ENCODE measurements around the gene TMEM88.
"Not testable (repeated sequence)": the region's sequence is repeated elsewhere in the genome, so short reads cannot be mapped to it uniquely, and the experiment has no call there.

The TMEM88 gene

DNA sequence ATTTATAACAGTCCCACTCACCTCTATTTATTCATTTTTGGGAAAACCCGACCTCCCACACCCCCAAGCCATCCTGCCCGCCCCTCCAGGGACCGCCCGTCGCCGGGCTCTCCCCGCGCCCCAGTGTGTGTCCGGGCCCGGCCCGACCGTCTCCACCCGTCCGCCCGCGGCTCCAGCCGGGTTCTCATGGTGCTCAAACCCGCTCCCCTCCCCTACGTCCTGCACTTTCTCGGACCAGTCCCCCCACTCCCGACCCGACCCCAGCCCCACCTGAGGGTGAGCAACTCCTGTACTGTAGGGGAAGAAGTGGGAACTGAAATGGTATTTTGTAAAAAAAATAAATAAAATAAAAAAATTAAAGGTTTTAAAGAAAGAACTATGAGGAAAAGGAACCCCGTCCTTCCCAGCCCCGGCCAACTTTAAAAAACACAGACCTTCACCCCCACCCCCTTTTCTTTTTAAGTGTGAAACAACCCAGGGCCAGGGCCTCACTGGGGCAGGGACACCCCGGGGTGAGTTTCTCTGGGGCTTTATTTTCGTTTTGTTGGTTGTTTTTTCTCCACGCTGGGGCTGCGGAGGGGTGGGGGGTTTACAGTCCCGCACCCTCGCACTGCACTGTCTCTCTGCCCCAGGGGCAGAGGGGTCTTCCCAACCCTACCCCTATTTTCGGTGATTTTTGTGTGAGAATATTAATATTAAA is 638 bp upstream of the TMEM88 start:
- peaks cover 39% of the 10 kb centered on the region for H3K4me1 Mint-ChIP-seq
- H3K4me3 Mint-ChIP-seq: no peak overlapping the region
- no peaks in the 10 kb centered on the region for H3K27me3 Mint-ChIP-seq
- H3K27ac Mint-ChIP-seq: no peak overlapping the region
- DNase-seq: no peak
- no peak for ATAC-seq
- peaks cover 41% of the 10 kb centered on the region for H3K36me3 Mint-ChIP-seq (ENCODE audit: low read depth)
- H3K9me3 Mint-ChIP-seq: no peaks in the 10 kb centered on the region

DNA sequence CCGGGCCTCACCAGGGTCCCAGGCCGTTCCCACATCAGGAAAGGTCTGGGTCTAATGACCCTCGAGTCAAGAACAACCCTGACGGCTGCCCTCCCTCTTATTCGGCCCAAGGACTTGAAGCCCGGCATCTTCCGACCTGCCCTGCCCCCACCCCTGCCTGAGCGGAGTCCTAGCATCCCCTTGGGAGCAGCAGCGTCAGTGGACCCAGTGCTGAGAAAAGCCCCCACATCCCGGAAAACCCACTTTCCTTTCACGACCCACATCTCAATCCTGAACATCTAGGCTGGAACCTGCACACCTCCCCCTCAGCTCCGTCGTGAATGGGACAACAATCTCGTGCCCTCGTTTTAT is 769 bp downstream of the TMEM88 start:
- Mint-ChIP-seq H3K4me1 (peaks cover 27% of the 10 kb centered on the region), H3K36me3 (ENCODE audit: low read depth) (peaks cover 37% of the 10 kb centered on the region), H3K9me3 (no peaks in the 10 kb centered on the region), H3K4me3 (no peak overlapping the region), H3K27ac (no peak overlapping the region), H3K27me3 (no peaks in the 10 kb centered on the region)
- DNase-seq (no peak), ATAC-seq (no peak)

DNA sequence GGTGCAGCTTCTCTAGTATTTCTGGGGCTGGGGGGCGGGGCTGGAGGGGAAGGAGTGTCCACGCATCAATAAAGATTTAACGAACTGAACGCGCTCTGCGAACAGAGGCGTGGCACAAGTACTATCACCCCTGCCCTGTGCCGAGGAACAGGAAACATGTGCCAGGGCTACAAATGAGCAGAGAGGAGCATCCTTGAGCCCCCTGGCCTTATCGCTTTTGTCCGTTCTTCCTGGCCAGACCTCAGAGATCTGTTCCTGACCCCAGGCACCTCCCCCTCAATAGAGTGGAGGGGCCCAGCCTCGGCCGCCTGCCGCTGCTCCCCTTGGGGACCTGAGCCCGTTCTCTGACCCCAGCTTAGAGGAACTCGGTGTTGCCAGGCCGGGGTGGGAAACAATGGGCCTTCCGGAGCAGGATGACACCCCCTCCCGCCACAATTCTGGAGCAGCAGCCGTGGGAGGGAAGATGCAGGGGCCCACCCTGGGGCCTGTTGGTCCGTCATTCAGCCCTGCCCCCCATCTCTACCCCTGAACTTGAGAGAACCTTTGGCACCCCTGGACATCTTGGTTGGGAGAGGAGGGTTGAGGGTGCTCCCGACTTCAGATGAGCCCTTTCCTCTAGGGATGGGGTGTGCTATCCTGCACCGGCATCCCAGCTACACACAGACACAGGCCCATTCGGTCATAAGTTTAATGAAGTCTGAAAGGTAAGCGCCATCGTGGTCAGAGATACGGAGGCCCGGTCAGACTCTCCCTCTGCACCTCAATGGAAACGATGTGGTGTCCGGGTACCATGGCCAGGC is 1.3 kb downstream of the TMEM88 start:
- DNase-seq (no peak), ATAC-seq (no peak)
- H3K4me1 Mint-ChIP-seq: peaks cover 21% of the 10 kb centered on the region
- no peak overlapping the region for H3K4me3 Mint-ChIP-seq
- H3K9me3 Mint-ChIP-seq: no peaks in the 10 kb centered on the region
- no peaks in the 10 kb centered on the region for H3K27me3 Mint-ChIP-seq
- H3K27ac Mint-ChIP-seq: no peak overlapping the region
- H3K36me3 Mint-ChIP-seq (ENCODE audit: low read depth): peaks cover 32% of the 10 kb centered on the region

DNA sequence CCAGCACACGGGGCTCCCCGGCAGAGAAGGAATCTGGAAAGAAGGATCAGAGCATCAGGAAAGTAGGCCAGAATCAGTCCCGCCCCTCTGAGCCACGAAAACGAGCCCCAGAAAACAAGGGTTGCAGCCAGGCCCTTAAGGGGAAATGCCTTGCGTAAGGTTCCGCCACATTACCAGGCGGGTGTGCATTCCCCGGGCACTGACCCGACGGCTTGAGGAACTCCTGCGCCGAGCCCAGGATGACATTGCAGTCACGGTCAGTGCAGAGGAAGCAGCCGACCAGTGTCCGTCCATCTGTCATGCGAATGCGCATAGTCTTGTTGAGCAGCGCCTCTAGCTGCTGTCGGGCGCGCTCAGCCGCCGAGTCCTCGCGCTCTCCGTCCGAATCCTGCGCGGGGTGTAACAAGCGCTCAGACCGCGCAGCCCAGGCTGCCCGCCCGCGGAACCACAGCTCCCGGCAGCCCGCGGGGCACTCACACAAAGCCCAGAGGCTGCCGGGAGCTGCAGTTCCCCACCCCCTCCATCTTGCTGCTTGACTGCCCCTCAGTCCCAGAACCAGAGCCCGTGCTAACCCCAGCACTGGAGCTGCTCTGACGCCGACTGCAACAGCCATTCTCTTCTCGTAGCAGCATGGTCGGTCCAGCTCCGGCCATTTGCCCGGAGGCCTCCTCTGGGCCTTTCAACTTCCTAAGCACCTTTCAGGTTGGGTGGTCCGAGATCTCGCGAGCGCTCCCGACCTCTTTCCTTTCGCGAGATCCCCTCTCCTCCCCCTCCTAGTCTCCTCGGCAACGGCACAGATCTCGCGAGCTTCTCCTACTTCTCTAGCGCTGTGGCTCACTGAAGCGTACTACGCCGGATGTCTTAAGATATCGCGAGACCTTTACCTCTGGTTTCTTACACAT is 2.2 kb downstream of the TMEM88 start, which contains the start of gene NAA38:
Gene NAA38, minus strand, starts transcription at position 749 of the 902 bp plus-strand sequence. Its CDS starts 96 bp downstream, at position 653.
- peak; percentile 91 for DNase-seq
- Mint-ChIP-seq H3K4me3 (no peak within 1 kb of the TSS), H3K4me1 (peaks cover 14% of the 10 kb centered on the region), H3K27ac (no peak within 1 kb of the TSS), H3K36me3 (ENCODE audit: low read depth) (peaks cover 30% of the 10 kb centered on the region), H3K9me3 (no peaks in the 10 kb centered on the region), H3K27me3 (no peaks in the 10 kb centered on the region)
- ATAC-seq: peak; percentile 89

DNA sequence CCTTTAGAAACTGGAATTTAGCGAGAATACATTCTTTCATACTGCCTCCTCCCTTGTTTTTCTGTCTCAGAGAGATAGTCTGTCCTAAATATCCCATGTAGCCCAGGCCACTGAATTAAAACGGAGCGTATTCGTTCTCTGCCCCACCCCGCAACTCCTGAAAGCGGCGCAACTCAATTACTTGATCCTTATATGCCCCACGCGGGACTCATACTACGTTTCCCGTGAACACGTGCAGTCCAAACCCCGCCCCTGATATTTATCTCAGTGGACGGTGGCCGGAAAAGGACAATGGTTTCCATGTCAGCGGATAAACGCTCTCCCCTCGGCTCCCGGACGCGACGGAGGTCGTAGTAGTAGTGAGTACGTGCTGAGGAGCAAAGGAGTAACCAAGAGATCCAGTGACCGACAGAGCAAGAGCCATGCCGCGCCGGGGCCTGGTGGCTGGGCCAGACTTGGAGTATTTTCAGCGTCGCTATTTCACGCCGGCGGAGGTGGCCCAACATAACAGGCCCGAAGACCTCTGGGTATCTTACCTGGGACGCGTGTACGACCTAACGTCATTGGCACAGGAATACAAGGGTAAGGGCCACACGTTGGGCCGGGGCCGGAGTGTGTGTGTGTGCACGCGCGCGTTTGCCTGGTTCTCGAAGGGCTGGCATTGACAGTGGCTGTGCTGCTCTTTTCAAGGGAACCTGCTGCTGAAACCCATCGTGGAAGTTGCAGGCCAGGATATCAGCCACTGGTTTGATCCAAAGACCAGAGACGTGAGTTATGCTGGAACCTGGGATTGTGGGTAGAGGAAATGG is 3.1 kb downstream of the TMEM88 start, which contains the start of gene CYB5D1:
Gene CYB5D1, plus strand, starts transcription at position 291 of the 809 bp plus-strand sequence. Its CDS starts 132 bp downstream, at position 423.
- ATAC-seq (peak; percentile 31), DNase-seq (peak; percentile 87)
- Mint-ChIP-seq H3K27ac (no peak within 1 kb of the TSS), H3K27me3 (no peaks in the 10 kb centered on the region), H3K9me3 (no peaks in the 10 kb centered on the region), H3K4me3 (no peak within 1 kb of the TSS), H3K36me3 (ENCODE audit: low read depth) (peaks cover 25% of the 10 kb centered on the region), H3K4me1 (peaks cover 12% of the 10 kb centered on the region)

DNA sequence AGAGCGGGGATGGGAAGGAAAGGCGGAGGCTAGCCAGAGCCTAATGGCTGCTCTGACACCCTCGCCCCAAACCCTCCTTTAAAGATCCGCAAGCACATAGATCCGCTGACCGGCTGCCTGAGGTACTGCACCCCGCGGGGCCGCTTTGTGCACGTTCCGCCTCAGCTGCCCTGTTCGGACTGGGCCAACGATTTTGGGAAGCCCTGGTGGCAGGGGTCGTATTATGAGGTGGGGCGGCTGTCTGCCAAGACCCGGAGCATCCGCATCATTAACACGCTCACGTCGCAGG is 3.6 kb downstream of the TMEM88 start:
- no peaks in the 10 kb centered on the region for H3K9me3 Mint-ChIP-seq
- DNase-seq: peak; percentile 52
- no peak overlapping the region for H3K4me3 Mint-ChIP-seq
- no peak overlapping the region for H3K27ac Mint-ChIP-seq
- peaks cover 23% of the 10 kb centered on the region for H3K36me3 Mint-ChIP-seq (ENCODE audit: low read depth)
- no peak for ATAC-seq
- H3K4me1 Mint-ChIP-seq: peaks cover 12% of the 10 kb centered on the region
- H3K27me3 Mint-ChIP-seq: no peaks in the 10 kb centered on the region

DNA sequence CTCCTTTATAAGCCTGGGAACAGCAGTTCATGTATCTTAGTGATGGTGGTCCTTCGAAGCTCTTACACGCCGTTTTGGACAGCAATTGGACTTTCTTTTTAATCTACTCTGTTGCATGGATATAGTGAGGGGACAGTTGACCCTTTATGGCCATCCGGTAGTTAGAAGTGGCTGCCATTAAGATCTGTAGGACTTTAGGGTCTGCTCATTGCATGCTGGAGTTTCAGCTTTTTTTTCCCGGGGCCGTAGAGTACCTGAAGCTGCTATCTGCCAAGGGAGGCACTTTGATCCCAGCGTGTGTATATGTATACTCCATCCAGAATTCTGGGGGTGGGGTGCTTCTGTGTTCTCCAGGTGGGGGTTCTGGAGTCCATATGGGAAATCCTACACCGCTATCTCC is 4.2 kb downstream of the TMEM88 start:
- no peak for ATAC-seq
- Mint-ChIP-seq H3K4me1 (peaks cover 8% of the 10 kb centered on the region), H3K4me3 (no peak overlapping the region), H3K36me3 (ENCODE audit: low read depth) (peaks cover 19% of the 10 kb centered on the region), H3K27ac (no peak overlapping the region), H3K27me3 (no peaks in the 10 kb centered on the region), H3K9me3 (no peaks in the 10 kb centered on the region)
- DNase-seq: no peak

DNA sequence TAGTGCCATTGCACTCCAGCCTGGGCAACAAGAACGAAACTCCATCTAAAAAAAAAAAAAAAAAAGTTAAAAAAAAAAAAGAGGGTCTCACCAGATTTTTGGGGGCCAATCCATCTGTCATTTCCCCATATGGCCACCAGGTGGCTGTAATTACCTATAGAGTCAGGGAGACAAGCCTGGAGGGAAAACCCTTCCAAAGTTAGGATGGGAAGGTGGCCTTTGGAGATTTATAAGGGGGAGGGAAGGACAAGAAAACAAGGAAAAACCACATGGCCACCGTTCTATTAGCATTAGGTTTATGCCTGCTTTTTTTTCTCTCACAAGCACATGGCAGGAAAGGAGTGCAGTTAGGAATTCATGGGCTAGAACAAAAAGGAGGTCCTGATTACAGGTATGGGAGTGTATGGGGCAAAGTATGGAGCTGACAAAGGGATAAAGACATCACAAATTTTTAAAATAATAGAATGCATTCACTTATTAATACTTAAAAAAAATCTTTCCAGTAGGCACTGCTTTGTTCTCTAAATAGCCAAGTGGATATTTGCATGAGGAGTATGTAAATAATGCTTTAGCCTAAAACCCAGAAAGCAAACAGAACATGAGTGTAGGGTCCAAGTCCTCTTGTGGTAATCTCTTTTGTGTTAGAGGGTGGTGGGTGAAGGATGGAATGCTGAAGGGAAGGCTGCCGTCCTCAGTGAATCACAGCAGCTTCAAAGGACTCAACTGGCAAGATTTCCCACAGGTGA is 8.0 kb downstream of the TMEM88 start:
- DNase-seq: peak; percentile 61
- peaks cover 30% of the 10 kb centered on the region for H3K36me3 Mint-ChIP-seq (ENCODE audit: low read depth)
- no peaks in the 10 kb centered on the region for H3K9me3 Mint-ChIP-seq
- no peak overlapping the region for H3K4me3 Mint-ChIP-seq
- no peaks in the 10 kb centered on the region for H3K27me3 Mint-ChIP-seq
- no peak for ATAC-seq
- no peak overlapping the region for H3K27ac Mint-ChIP-seq
- peaks cover 23% of the 10 kb centered on the region for H3K4me1 Mint-ChIP-seq

DNA sequence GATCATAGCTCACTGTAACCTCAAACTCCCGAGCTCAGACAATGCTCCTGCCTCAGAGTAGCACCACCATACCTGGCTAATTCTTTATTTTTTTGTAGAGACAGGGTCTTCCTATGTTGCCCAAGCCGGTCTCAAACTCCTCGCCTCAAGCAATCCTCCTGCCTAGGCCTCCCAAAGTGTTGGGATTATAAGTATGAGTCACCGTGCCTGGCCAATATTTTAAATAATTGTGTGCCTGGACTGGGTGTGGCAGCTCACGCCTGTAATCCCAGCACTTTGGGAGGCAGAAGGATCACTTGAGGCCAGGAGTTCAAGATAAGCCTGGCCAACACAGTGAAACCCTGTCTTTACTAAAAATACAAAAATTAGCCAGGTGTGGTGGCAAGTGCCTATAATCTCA is 9.5 kb downstream of the TMEM88 start:
- not testable (repeated sequence) for H3K27ac Mint-ChIP-seq, ATAC-seq, H3K9me3 Mint-ChIP-seq, H3K27me3 Mint-ChIP-seq, DNase-seq, H3K4me3 Mint-ChIP-seq
- H3K4me1 Mint-ChIP-seq: peaks cover 34% of the 10 kb centered on the region
- peaks cover 30% of the 10 kb centered on the region for H3K36me3 Mint-ChIP-seq (ENCODE audit: low read depth)

DNA sequence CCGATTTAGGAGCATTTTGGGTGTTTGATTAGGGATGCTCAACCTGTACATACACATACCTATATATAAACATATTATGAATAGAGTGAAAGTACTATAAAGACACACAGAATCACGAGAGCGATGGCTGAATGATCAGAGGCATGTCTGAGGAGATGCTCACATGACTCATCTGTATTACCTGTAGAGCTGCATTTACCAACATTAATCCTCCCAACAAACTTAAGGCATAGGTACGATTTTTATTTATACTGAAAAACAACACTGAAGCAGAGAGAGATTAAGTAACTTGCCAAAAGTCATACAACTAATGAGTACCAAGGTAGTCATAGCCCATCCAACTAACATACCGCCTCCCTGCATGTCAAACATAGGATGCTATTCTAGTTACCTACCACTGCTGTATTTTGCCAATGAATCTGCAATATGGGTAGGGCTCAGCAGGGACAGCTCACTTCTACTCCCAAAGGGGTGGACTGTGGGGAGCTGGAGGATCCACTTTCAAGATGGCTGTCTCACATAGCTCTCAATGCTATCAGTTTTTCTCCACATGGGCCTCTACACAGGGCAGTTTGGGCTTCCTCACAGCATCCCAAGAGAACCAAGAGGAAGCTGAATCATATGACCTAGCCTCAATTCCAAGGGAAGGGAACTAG is 10.3 kb downstream of the TMEM88 start:
- H3K9me3 Mint-ChIP-seq: no peaks in the 10 kb centered on the region
- ATAC-seq (peak; percentile 33), DNase-seq (no peak)
- H3K27me3 Mint-ChIP-seq: no peaks in the 10 kb centered on the region
- H3K4me1 Mint-ChIP-seq: peaks cover 34% of the 10 kb centered on the region
- H3K4me3 Mint-ChIP-seq: no peak overlapping the region
- no peak overlapping the region for H3K27ac Mint-ChIP-seq
- peaks cover 24% of the 10 kb centered on the region for H3K36me3 Mint-ChIP-seq (ENCODE audit: low read depth)

DNA sequence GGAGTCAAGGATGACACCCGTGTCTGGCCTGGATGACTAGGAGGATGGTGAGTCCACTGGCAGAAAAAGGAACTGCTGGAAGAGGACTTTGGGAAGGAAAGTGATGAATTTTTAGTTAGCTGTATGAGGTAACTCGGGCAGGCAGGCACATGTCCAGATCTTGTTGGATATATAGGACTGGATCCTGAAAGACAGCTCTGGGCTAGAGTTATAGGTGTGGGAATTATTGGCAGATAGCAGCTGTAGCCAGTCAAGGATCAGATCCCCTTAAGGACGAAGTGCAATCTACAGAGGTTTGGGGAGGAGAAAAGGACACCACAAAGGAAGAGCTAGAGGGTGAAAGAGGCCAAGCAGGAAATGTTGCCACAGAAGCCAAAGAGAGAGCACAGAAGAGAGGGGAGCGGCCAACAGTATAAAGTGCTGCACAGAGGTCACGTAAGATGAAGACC is 13.0 kb downstream of the TMEM88 start:
- H3K27me3 Mint-ChIP-seq: no peaks in the 10 kb centered on the region
- peaks cover 30% of the 10 kb centered on the region for H3K4me1 Mint-ChIP-seq
- DNase-seq (no peak), ATAC-seq (peak; percentile 54)
- peak overlapping the region; percentile 63 for H3K27ac Mint-ChIP-seq
- H3K36me3 Mint-ChIP-seq (ENCODE audit: low read depth): peaks cover 24% of the 10 kb centered on the region
- no peaks in the 10 kb centered on the region for H3K9me3 Mint-ChIP-seq
- peak overlapping the region; percentile 7 for H3K4me3 Mint-ChIP-seq

DNA sequence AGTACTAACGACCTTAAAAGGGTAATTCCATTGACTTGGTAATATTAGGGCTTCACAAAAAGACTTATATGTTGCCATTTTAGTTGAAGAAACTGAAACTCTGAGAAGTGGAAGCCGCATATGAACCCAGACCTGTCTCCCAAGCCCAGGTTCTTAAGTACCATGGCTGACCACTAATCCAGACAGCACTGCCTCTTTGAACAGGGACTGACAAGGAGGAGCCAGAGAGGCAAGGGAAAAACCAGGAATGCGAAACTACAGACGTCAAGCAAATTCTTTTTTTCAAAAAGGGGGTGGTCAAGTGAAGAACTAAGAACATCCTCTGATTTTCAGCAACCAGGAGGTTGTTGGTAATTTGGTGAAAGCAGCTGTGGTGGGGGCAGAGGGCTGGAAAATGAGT is 18.2 kb downstream of the TMEM88 start:
- no peak overlapping the region for H3K27ac Mint-ChIP-seq

DNA sequence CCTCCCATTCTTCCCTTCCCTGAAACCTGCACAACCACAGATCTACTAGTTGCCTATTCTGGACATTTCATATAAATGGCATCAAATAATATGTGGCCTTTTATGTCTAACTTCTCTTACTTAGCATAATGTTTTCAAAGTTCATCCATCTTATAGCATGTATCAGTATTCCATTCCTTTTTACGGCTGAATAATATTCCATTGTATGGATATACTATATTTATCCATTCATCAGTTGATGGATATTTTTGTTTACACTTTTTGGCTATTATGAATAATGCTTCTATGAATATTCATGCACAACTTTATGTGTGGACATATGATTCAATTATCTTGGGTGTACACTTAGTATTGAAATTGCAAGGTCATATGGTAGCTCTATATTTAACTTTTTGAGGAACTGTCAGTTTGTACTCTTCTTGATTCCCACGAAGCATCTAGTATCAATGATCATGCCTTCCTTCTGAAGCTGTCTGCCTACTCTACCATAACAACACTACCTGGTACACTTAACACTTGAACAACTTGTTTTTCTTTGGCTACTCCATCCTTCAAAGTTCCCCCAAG is 21.0 kb downstream of the TMEM88 start:
- H3K27ac Mint-ChIP-seq: no peak overlapping the region

More for the DNA sequence above, 18.2 kb downstream of the TMEM88 start:
- Mint-ChIP-seq H3K4me3 (no peak overlapping the region), H3K36me3 (ENCODE audit: low read depth) (peaks cover 14% of the 10 kb centered on the region), H3K9me3 (no peaks in the 10 kb centered on the region), H3K27me3 (no peaks in the 10 kb centered on the region), H3K4me1 (peaks cover 9% of the 10 kb centered on the region)
- DNase-seq (no peak), ATAC-seq (no peak)

More for the DNA sequence above, 21.0 kb downstream of the TMEM88 start:
- DNase-seq (no peak), ATAC-seq (no peak)
- Mint-ChIP-seq H3K27me3 (no peaks in the 10 kb centered on the region), H3K4me1 (no peaks in the 10 kb centered on the region), H3K9me3 (no peaks in the 10 kb centered on the region), H3K4me3 (no peak overlapping the region), H3K36me3 (ENCODE audit: low read depth) (peaks cover 14% of the 10 kb centered on the region)

All from activated naive CD8-positive, alpha-beta T cell treated with anti-CD3 and anti-CD28 coated beads, Interleukin-2, amount 50 U/mL, for 24 hours (primary cell).